ENCODE measurements around the gene MAN2B1. TPM values are rescaled to one million over a fixed set of nuclear protein-coding genes. Genes with fewer than 3 reads are reported as not detected.

Gene MAN2B1
- total and polyA plus RNA-seq, 2 of the 8 experiments (the other 6 are each of a cell fraction or from before 2014, with no cell fraction given) = 55.3 to 76.3 TPM

DNA sequence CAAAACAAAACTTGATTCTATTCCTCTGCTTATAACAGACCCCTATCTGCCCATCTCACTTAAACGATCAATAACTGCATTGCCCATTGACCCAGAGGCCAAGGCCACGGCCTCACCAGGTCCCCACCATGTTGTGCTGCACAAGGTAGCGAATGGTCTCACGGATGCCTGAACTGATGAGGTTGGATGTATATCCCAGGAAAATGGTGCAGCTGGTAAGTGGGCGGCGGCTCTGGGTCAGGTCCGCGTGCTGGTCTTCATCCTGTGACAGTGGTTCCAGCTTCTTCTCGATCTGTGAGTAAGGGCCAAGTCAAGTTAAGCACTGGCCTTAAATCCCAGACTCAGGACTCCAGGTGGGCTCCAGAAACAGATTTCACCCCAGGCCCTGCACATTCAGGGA is 13.5 kb upstream of the MAN2B1 start (continued):
- TF ChIP-seq, protein P1, sequence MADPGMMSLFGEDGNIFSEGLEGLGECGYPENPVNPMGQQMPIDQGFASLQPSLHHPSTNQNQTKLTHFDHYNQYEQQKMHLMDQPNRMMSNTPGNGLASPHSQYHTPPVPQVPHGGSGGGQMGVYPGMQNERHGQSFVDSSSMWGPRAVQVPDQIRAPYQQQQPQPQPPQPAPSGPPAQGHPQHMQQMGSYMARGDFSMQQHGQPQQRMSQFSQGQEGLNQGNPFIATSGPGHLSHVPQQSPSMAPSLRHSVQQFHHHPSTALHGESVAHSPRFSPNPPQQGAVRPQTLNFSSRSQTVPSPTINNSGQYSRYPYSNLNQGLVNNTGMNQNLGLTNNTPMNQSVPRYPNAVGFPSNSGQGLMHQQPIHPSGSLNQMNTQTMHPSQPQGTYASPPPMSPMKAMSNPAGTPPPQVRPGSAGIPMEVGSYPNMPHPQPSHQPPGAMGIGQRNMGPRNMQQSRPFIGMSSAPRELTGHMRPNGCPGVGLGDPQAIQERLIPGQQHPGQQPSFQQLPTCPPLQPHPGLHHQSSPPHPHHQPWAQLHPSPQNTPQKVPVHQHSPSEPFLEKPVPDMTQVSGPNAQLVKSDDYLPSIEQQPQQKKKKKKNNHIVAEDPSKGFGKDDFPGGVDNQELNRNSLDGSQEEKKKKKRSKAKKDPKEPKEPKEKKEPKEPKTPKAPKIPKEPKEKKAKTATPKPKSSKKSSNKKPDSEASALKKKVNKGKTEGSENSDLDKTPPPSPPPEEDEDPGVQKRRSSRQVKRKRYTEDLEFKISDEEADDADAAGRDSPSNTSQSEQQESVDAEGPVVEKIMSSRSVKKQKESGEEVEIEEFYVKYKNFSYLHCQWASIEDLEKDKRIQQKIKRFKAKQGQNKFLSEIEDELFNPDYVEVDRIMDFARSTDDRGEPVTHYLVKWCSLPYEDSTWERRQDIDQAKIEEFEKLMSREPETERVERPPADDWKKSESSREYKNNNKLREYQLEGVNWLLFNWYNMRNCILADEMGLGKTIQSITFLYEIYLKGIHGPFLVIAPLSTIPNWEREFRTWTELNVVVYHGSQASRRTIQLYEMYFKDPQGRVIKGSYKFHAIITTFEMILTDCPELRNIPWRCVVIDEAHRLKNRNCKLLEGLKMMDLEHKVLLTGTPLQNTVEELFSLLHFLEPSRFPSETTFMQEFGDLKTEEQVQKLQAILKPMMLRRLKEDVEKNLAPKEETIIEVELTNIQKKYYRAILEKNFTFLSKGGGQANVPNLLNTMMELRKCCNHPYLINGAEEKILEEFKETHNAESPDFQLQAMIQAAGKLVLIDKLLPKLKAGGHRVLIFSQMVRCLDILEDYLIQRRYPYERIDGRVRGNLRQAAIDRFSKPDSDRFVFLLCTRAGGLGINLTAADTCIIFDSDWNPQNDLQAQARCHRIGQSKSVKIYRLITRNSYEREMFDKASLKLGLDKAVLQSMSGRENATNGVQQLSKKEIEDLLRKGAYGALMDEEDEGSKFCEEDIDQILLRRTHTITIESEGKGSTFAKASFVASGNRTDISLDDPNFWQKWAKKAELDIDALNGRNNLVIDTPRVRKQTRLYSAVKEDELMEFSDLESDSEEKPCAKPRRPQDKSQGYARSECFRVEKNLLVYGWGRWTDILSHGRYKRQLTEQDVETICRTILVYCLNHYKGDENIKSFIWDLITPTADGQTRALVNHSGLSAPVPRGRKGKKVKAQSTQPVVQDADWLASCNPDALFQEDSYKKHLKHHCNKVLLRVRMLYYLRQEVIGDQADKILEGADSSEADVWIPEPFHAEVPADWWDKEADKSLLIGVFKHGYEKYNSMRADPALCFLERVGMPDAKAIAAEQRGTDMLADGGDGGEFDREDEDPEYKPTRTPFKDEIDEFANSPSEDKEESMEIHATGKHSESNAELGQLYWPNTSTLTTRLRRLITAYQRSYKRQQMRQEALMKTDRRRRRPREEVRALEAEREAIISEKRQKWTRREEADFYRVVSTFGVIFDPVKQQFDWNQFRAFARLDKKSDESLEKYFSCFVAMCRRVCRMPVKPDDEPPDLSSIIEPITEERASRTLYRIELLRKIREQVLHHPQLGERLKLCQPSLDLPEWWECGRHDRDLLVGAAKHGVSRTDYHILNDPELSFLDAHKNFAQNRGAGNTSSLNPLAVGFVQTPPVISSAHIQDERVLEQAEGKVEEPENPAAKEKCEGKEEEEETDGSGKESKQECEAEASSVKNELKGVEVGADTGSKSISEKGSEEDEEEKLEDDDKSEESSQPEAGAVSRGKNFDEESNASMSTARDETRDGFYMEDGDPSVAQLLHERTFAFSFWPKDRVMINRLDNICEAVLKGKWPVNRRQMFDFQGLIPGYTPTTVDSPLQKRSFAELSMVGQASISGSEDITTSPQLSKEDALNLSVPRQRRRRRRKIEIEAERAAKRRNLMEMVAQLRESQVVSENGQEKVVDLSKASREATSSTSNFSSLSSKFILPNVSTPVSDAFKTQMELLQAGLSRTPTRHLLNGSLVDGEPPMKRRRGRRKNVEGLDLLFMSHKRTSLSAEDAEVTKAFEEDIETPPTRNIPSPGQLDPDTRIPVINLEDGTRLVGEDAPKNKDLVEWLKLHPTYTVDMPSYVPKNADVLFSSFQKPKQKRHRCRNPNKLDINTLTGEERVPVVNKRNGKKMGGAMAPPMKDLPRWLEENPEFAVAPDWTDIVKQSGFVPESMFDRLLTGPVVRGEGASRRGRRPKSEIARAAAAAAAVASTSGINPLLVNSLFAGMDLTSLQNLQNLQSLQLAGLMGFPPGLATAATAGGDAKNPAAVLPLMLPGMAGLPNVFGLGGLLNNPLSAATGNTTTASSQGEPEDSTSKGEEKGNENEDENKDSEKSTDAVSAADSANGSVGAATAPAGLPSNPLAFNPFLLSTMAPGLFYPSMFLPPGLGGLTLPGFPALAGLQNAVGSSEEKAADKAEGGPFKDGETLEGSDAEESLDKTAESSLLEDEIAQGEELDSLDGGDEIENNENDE (IDR thresholded peaks at IDR 0.05; ENCODE audit: insufficient replicate concordance, low read length) = no peak
- TF ChIP-seq BRCA1 (IDR thresholded peaks at IDR 0.05; ENCODE audit: low read depth, low read length) (no peak), NRF1 (IDR thresholded peaks at IDR 0.05; ENCODE audit: low read depth, low read length) (no peak), TBP (IDR thresholded peaks at IDR 0.05; ENCODE audit: low read depth, low read length) (no peak), POU5F1 (IDR thresholded peaks at IDR 0.05; ENCODE audit: low read depth, low read length) (no peak), EP300 (IDR thresholded peaks at IDR 0.05; ENCODE audit: borderline replicate concordance in 1 of 2, low read depth in 2 of 2, low read length in 2 of 2) (no peak), FOSL1 (IDR thresholded peaks at IDR 0.05; ENCODE audit: insufficient read depth, low read depth, low read length) (no peak), CBX8 (IDR thresholded peaks at IDR 0.05; ENCODE audit: borderline replicate concordance, low read depth, low read length) (no peak), GABPA (IDR thresholded peaks at IDR 0.05; ENCODE audit: borderline replicate concordance, insufficient read depth, low read length) (no peak)
- TF ChIP-seq, protein P2, sequence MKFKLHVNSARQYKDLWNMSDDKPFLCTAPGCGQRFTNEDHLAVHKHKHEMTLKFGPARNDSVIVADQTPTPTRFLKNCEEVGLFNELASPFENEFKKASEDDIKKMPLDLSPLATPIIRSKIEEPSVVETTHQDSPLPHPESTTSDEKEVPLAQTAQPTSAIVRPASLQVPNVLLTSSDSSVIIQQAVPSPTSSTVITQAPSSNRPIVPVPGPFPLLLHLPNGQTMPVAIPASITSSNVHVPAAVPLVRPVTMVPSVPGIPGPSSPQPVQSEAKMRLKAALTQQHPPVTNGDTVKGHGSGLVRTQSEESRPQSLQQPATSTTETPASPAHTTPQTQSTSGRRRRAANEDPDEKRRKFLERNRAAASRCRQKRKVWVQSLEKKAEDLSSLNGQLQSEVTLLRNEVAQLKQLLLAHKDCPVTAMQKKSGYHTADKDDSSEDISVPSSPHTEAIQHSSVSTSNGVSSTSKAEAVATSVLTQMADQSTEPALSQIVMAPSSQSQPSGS (IDR thresholded peaks at IDR 0.05; ENCODE audit: low read length) = no peak
